Smooth muscle cell (in vitro differentiated cells): ENCODE results near the gene HNRNPA1L2. TPM values are rescaled to one million over a fixed set of nuclear protein-coding genes. Genes with fewer than 3 reads are reported as not detected.

Experiments used
- DNase-seq: peaks from one replicate; lab custom pipeline; 2025; ENCODE audit not compliant: unreplicated experiment; lab: John Stamatoyannopoulos, UW
- H2AFZ ChIP-seq: fragments of 200-600 bp; sonication (generic); 2 replicates; pipeline ENCODE4 v1.6.0; 2016; ENCODE audit warnings: antibody characterized with exemption, low read depth, mild to moderate bottlenecking
- H3F3A ChIP-seq: fragments of 200-600 bp; sonication (generic); 2 replicates; pipeline ENCODE4 v1.6.0; 2017; ENCODE audit warnings: antibody characterized with exemption, low read depth
- H3K27ac ChIP-seq: fragments of 200-600 bp; sonication (generic); 2 replicates; pipeline ENCODE4 v1.5.1; 2016; ENCODE audit warnings: low read depth, mild to moderate bottlenecking
- H3K27me3 ChIP-seq: fragments of 200-600 bp; sonication (generic); 2 replicates; pipeline ENCODE4 v1.6.1; 2016; ENCODE audit warnings: low read depth, mild to moderate bottlenecking
- H3K36me3 ChIP-seq: fragments of 200-600 bp; sonication (generic); 2 replicates; pipeline ENCODE4 v1.5.1; 2016; ENCODE audit warnings: low read depth
- H3K4me1 ChIP-seq: fragments of 200-600 bp; sonication (generic); 2 replicates; pipeline ENCODE4 v1.5.1; 2016; ENCODE audit warnings: low read depth
- H3K4me2 ChIP-seq: fragments of 200-600 bp; sonication (generic); 2 replicates; pipeline ENCODE4 v1.6.0; 2016; ENCODE audit warnings: mild to moderate bottlenecking
- H3K4me3 ChIP-seq: fragments of 200-600 bp; sonication (generic); 2 replicates; pipeline ENCODE4 v1.5.1; 2016; ENCODE audit warnings: mild to moderate bottlenecking
- H3K79me2 ChIP-seq: fragments of 200-600 bp; sonication (generic); 2 replicates; pipeline ENCODE4 v1.6.0; 2016; ENCODE audit warnings: low read depth, mild to moderate bottlenecking
- H3K9ac ChIP-seq: fragments of 200-600 bp; sonication (generic); 2 replicates; pipeline ENCODE4 v1.6.0; 2016; ENCODE audit warnings: low read depth
- H3K9me3 ChIP-seq: fragments of 200-600 bp; sonication (generic); replicated peaks from 2 replicates; pipeline ENCODE4 v1.5.1; 2016; ENCODE audit warnings: low read depth
- H4K20me1 ChIP-seq: fragments of 200-600 bp; sonication (generic); 2 replicates; pipeline ENCODE4 v1.6.0; 2016; ENCODE audit warnings: low read depth
- WGBS: methylation state at CpG from one replicate; pipeline ENCODE4 v1.1.7; 2016; ENCODE audit warnings: low lambda C conversion rate; 5-methylcytosine and 5-hydroxymethylcytosine counted together
- polyA plus RNA-seq: library from polyadenylated mRNA; unstranded; fragments of >200 nt; fragmentation: Nextera tagmentation; extraction: Ambion mirVana; gene quantifications from 2 replicates; pipeline ENCODE4 v1.2.1, GENCODE V29; 2016
- total RNA-seq: library from RNA; depleted of rRNA; stranded (reverse); fragments of >200 nt; gene quantifications from 2 replicates; pipeline ENCODE4 v1.2.3, GENCODE V29; 2014
- TF ChIP-seq, protein P1 (sequence below): fragments of 200-600 bp; sonication (generic); IDR thresholded peaks from 2 replicates; pipeline ENCODE4 v1.5.1; 2017; ENCODE audit warnings: borderline replicate concordance, mild to moderate bottlenecking, antibody characterized with exemption; ENCODE audit not compliant: insufficient read depth, poor library complexity, severe bottlenecking

HNRNPA1L2 gene
- total and polyA plus RNA-seq, 2 experiments from 2014 or later = 7.8 to 11.9 TPM

DNA sequence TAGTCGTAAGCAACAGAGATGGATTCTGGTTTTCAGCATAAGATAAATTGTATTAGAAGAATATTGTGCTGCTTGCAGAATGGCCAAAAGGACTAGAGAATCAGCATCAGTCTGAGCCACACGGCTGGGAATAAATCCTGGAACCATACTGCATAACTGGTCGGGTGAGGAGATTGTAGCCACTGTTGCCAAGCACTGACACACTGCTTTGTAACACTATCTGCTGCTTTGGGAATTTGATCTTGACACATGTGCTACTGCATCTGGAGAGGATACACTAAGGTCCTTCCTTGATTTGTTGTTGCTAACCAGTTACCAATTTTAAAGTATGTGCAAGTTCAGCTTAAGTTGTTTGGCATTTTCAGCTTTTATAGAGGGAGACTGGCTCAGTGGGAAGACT lies 1.9 kb downstream of the HNRNPA1L2 start:
- DNase-seq = no peak
- 80% methylated on average over 3 of the region's 3 CpGs for WGBS

GRCh38 chr13:52646967-52647366 lies 4.7 kb downstream of the HNRNPA1L2 start:
- Histone ChIP-seq H3K79me2 (peaks cover 22% of the 10 kb centered on the region), H3K36me3 (no peaks in the 10 kb centered on the region), H3K9me3 (no peaks in the 10 kb centered on the region), H3K9ac (no peak overlapping the region), H3K27ac (no peak overlapping the region), H3K27me3 (no peaks in the 10 kb centered on the region), H3K4me2 (no peak overlapping the region), H3F3A (no peaks in the 10 kb centered on the region), H4K20me1 (no peaks in the 10 kb centered on the region), H3K4me3 (no peak overlapping the region), H3K4me1 (peaks cover 6% of the 10 kb centered on the region), H2AFZ (no peak overlapping the region)
- no peak for DNase-seq
- TF ChIP-seq, protein P1, sequence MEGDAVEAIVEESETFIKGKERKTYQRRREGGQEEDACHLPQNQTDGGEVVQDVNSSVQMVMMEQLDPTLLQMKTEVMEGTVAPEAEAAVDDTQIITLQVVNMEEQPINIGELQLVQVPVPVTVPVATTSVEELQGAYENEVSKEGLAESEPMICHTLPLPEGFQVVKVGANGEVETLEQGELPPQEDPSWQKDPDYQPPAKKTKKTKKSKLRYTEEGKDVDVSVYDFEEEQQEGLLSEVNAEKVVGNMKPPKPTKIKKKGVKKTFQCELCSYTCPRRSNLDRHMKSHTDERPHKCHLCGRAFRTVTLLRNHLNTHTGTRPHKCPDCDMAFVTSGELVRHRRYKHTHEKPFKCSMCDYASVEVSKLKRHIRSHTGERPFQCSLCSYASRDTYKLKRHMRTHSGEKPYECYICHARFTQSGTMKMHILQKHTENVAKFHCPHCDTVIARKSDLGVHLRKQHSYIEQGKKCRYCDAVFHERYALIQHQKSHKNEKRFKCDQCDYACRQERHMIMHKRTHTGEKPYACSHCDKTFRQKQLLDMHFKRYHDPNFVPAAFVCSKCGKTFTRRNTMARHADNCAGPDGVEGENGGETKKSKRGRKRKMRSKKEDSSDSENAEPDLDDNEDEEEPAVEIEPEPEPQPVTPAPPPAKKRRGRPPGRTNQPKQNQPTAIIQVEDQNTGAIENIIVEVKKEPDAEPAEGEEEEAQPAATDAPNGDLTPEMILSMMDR = no peak

More for the DNA sequence above, 1.9 kb downstream of the HNRNPA1L2 start:
- Histone ChIP-seq H3K4me2 (no peak overlapping the region), H3K4me3 (no peak overlapping the region), H3K27me3 (no peaks in the 10 kb centered on the region), H3K9me3 (no peaks in the 10 kb centered on the region), H4K20me1 (no peaks in the 10 kb centered on the region), H2AFZ (no peak overlapping the region), H3K27ac (no peak overlapping the region), H3K9ac (no peak overlapping the region), H3K4me1 (no peaks in the 10 kb centered on the region), H3K79me2 (no peaks in the 10 kb centered on the region), H3K36me3 (no peaks in the 10 kb centered on the region), H3F3A (no peaks in the 10 kb centered on the region)
- TF ChIP-seq, protein P1 = no peak

DNA sequence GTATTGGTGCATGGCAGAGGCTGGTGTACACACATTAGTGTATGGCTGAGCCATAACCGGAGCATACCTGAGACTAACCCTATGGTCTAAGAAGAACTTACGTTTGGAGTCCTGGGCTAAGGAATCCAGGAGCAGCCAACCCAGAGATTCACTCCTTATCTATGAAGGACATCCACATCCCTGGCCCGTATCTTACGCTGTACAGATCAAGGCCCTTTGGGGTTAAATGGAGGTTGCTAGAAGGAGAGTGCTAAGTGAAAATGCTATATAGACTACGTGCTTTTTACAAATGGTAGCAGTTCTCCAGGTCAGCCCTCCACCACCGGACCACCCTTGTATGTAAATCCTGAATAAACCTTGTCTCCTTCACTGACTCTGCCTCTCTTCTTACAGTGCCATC lies 8.5 kb downstream of the HNRNPA1L2 start:
- peaks cover 4% of the 10 kb centered on the region for H3F3A ChIP-seq
- WGBS = 90% methylated on average over 6 of the region's 6 CpGs

DNA sequence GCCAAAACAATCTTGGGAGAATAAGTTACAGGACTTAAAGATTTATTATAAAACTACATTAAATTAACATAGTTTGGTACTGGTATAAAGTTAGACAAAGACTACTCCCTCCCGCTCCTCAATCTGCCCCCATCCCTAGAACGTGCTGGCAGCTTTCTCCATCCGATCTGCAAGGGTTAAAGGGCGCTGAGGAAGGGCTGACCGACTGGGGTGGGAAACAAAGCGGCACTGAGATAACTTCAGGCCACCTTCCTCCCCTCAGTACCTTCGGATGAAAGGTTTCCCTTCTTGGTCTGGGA lies 9.6 kb downstream of the HNRNPA1L2 start:
- H4K20me1 ChIP-seq = peaks cover 31% of the 10 kb centered on the region
- H2AFZ ChIP-seq = peak overlapping the region; percentile 65
- TF ChIP-seq, protein P1 = no peak
- peak overlapping the region; percentile 98 for H3K4me2 ChIP-seq
- WGBS = 2% methylated on average over 7 of the region's 7 CpGs
- peak overlapping the region; percentile 93 for H3K4me3 ChIP-seq
- peaks cover 4% of the 10 kb centered on the region for H3F3A ChIP-seq
- no peaks in the 10 kb centered on the region for H3K9me3 ChIP-seq
- H3K27ac ChIP-seq = peak overlapping the region; percentile 96
- no peaks in the 10 kb centered on the region for H3K36me3 ChIP-seq
- DNase-seq = no peak
- H3K4me1 ChIP-seq = peaks cover 17% of the 10 kb centered on the region
- H3K79me2 ChIP-seq = peaks cover 60% of the 10 kb centered on the region
- no peaks in the 10 kb centered on the region for H3K27me3 ChIP-seq
- H3K9ac ChIP-seq = peak overlapping the region; percentile 95

More for the DNA sequence above, 8.5 kb downstream of the HNRNPA1L2 start:
- peak overlapping the region; percentile 98 for H3K4me2 ChIP-seq
- peaks cover 20% of the 10 kb centered on the region for H4K20me1 ChIP-seq
- H3K27me3 ChIP-seq = no peaks in the 10 kb centered on the region
- peak overlapping the region; percentile 96 for H3K27ac ChIP-seq
- H3K9me3 ChIP-seq = no peaks in the 10 kb centered on the region
- TF ChIP-seq, protein P1 = no peak
- H3K36me3 ChIP-seq = no peaks in the 10 kb centered on the region
- no peak overlapping the region for H2AFZ ChIP-seq
- H3K4me1 ChIP-seq = peaks cover 17% of the 10 kb centered on the region
- no peak for DNase-seq
- peak overlapping the region; percentile 93 for H3K4me3 ChIP-seq
- peaks cover 49% of the 10 kb centered on the region for H3K79me2 ChIP-seq
- H3K9ac ChIP-seq = peak overlapping the region; percentile 95
